H9 (cell line): ENCODE measurements around the gene AMER2. TPM values are rescaled to one million over a fixed set of nuclear protein-coding genes. Genes with fewer than 3 reads are reported as not detected.

Source experiments
- DNase-seq: peaks from one replicate; pipeline ENCODE4 v3.0.0-alpha.2; 2017
- H2AFZ ChIP-seq: one replicate; pipeline ENCODE4 v1.6.1; 2013; ENCODE audit warnings: mild to moderate bottlenecking, low read length, control low read depth, moderate library complexity
- H2AK5ac ChIP-seq: 2 replicates; pipeline ENCODE4 v1.6.1; 2013; ENCODE audit warnings: low read length, control low read depth, mixed read lengths; ENCODE audit not compliant: insufficient read length
- H2BK120ac ChIP-seq: one replicate; pipeline ENCODE4 v1.6.1; 2013; ENCODE audit warnings: low read depth, mild to moderate bottlenecking, low read length, control low read depth, inconsistent platforms; ENCODE audit not compliant: poor library complexity, severe bottlenecking
- H2BK12ac ChIP-seq: 2 replicates; pipeline ENCODE4 v1.6.1; 2013; ENCODE audit warnings: low read length, control low read depth, mixed read lengths, low read depth; ENCODE audit not compliant: insufficient read length
- H2BK15ac ChIP-seq: 2 replicates; pipeline ENCODE4 v1.6.1; 2013; ENCODE audit warnings: low read depth, low read length, control low read depth
- H2BK20ac ChIP-seq: one replicate; pipeline ENCODE4 v1.6.1; 2013; ENCODE audit warnings: low read depth, mild to moderate bottlenecking, low read length, control low read depth, inconsistent platforms; ENCODE audit not compliant: poor library complexity, severe bottlenecking
- H2BK5ac ChIP-seq: 2 replicates; pipeline ENCODE4 v1.6.1; 2013; ENCODE audit warnings: low read length, control low read depth, mixed read lengths; ENCODE audit not compliant: insufficient read length
- H3K14ac ChIP-seq: 2 replicates; pipeline ENCODE4 v1.6.1; 2013; ENCODE audit warnings: low read length, control low read depth; ENCODE audit not compliant: insufficient read depth
- H3K18ac ChIP-seq: 2 replicates; pipeline ENCODE4 v1.6.1; 2013; ENCODE audit warnings: low read depth, mild to moderate bottlenecking, mixed read lengths, low read length, control low read depth; ENCODE audit not compliant: insufficient read length
- H3K23ac ChIP-seq: 2 replicates; pipeline ENCODE4 v1.6.1; 2013; ENCODE audit warnings: low read length, control low read depth, mixed read lengths, low read depth; ENCODE audit not compliant: insufficient read length
- H3K23me2 ChIP-seq: 2 replicates; pipeline ENCODE4 v1.6.1; 2013; ENCODE audit warnings: low read depth, mild to moderate bottlenecking, mixed read lengths, low read length, control low read depth; ENCODE audit not compliant: insufficient read length, poor library complexity, severe bottlenecking
- H3K27ac ChIP-seq: 2 replicates; pipeline ENCODE4 v1.5.1; 2013; ENCODE audit warnings: low read length, control low read depth, mixed read lengths, low read depth; ENCODE audit not compliant: insufficient read length
- H3K27me3 ChIP-seq: 2 replicates; pipeline ENCODE4 v1.6.1; 2013; ENCODE audit warnings: low read length, control low read depth, inconsistent platforms; ENCODE audit not compliant: insufficient read depth
- H3K4ac ChIP-seq: 2 replicates; pipeline ENCODE4 v1.6.1; 2013; ENCODE audit warnings: low read depth, mild to moderate bottlenecking, control low read depth, inconsistent platforms, low read length, moderate library complexity
- H3K4me1 ChIP-seq: 2 replicates; pipeline ENCODE4 v1.6.1; 2013; ENCODE audit warnings: low read length, control low read depth, inconsistent platforms; ENCODE audit not compliant: insufficient read depth
- H3K4me2 ChIP-seq: 2 replicates; pipeline ENCODE4 v1.6.1; 2013; ENCODE audit warnings: low read length, control low read depth, mixed read lengths; ENCODE audit not compliant: insufficient read length, insufficient read depth
- H3K56ac ChIP-seq: 2 replicates; pipeline ENCODE4 v1.6.1; 2013; ENCODE audit warnings: low read depth, mild to moderate bottlenecking, mixed read lengths, low read length, control low read depth; ENCODE audit not compliant: insufficient read length
- H3K79me1 ChIP-seq: 2 replicates; pipeline ENCODE4 v1.6.1; 2013; ENCODE audit warnings: low read depth, mild to moderate bottlenecking, moderate library complexity, low read length, control low read depth, inconsistent platforms; ENCODE audit not compliant: insufficient read depth, poor library complexity, severe bottlenecking
- H3K79me2 ChIP-seq: 2 replicates; pipeline ENCODE4 v1.6.1; 2013; ENCODE audit warnings: low read length, control low read depth, inconsistent platforms; ENCODE audit not compliant: insufficient read depth
- H3K9ac ChIP-seq: 2 replicates; pipeline ENCODE4 v1.6.1; 2013; ENCODE audit warnings: low read length, control low read depth, mixed read lengths; ENCODE audit not compliant: insufficient read length; ENCODE audit errors: extremely low read depth
- H3K9me3 ChIP-seq: one replicate; pipeline ENCODE4 v1.6.1; 2013; ENCODE audit warnings: low read depth, low read length, inconsistent platforms; ENCODE audit not compliant: control insufficient read depth
- H3T11ph ChIP-seq: one replicate; pipeline ENCODE4 v1.6.1; 2013; ENCODE audit warnings: mild to moderate bottlenecking, low read length, control low read depth, inconsistent platforms
- H4K20me1 ChIP-seq: one replicate; pipeline ENCODE4 v1.6.1; 2013; ENCODE audit not compliant: control insufficient read depth, insufficient read length, insufficient read depth
- H4K5ac ChIP-seq: 2 replicates; pipeline ENCODE4 v1.6.1; 2013; ENCODE audit warnings: low read depth, mild to moderate bottlenecking, mixed read lengths, low read length, control low read depth; ENCODE audit not compliant: insufficient read length
- H4K8ac ChIP-seq: replicated peaks from 2 replicates; pipeline ENCODE4 v1.6.1; 2013; ENCODE audit warnings: low read length, control low read depth, mixed read lengths, low read depth; ENCODE audit not compliant: insufficient read length
- H4K91ac ChIP-seq: 2 replicates; pipeline ENCODE4 v1.6.1; 2013; ENCODE audit warnings: low read depth, mild to moderate bottlenecking, moderate library complexity, mixed read lengths, low read length, control low read depth; ENCODE audit not compliant: insufficient read length
- H3K27ac Mint-ChIP-seq, 3 experiments: 2 replicates in 2 of 3; 3 replicates in 1 of 3; pipeline ENCODE4 v1.8.0; 2020 to 2021; ENCODE audit warnings: mixed read lengths in 3 of 3, mild to moderate bottlenecking in 1 of 3, moderate library complexity in 1 of 3
- H3K27me3 Mint-ChIP-seq: 2 replicates; pipeline ENCODE4 v1.8.0; 2021; ENCODE audit warnings: low read depth, mild to moderate bottlenecking, moderate library complexity, mixed read lengths
- H3K36me3 Mint-ChIP-seq, 3 experiments: 2 replicates in 2 of 3; 3 replicates in 1 of 3; pipeline ENCODE4 v1.8.0; 2020 to 2021; ENCODE audit warnings: low read depth in 3 of 3, mixed read lengths in 3 of 3; ENCODE audit not compliant: insufficient read depth in 1 of 3
- H3K4me1 Mint-ChIP-seq, 2 experiments: 2 replicates each; pipeline ENCODE4 v1.8.0; 2020; ENCODE audit warnings: mixed read lengths in 2 of 2
- H3K4me3 Mint-ChIP-seq, 2 experiments: 2 replicates in 1 of 2; 3 replicates in 1 of 2; pipeline ENCODE4 v1.8.0; 2020 to 2021; ENCODE audit warnings: mild to moderate bottlenecking in 2 of 2, mixed read lengths in 2 of 2, moderate library complexity in 1 of 2
- H3K9me3 Mint-ChIP-seq, 2 experiments: 2 replicates in 1 of 2; 3 replicates in 1 of 2; pipeline ENCODE4 v1.8.0; 2020; ENCODE audit warnings: mild to moderate bottlenecking in 2 of 2, mixed read lengths in 2 of 2, moderate library complexity in 1 of 2
- WGBS: extraction: QIAGEN DNeasy Blood & Tissue Kit; methylation state at CpG from one replicate; pipeline ENCODE4 v1.1.7; 2013; ENCODE audit warnings: missing lambda C conversion rate, low lambda C conversion rate, mixed read lengths; ENCODE audit not compliant: insufficient read length; ENCODE audit errors: extremely low coverage; 5-methylcytosine and 5-hydroxymethylcytosine counted together
- total RNA-seq: library from RNA; stranded (reverse); gene quantifications from 2 replicates; pipeline ENCODE4 v1.2.1, GENCODE V29; 2021
- TF ChIP-seq, protein P1 (sequence below): fragments of 200-600 bp; sonication (generic); conservative IDR thresholded peaks from 3 replicates; pipeline ENCODE4 v1.8.0; 2021; ENCODE audit warnings: antibody characterized with exemption, mild to moderate bottlenecking

The AMER2 gene
- total RNA-seq, 1 experiment from 2014 or later: 0.02 TPM

DNA sequence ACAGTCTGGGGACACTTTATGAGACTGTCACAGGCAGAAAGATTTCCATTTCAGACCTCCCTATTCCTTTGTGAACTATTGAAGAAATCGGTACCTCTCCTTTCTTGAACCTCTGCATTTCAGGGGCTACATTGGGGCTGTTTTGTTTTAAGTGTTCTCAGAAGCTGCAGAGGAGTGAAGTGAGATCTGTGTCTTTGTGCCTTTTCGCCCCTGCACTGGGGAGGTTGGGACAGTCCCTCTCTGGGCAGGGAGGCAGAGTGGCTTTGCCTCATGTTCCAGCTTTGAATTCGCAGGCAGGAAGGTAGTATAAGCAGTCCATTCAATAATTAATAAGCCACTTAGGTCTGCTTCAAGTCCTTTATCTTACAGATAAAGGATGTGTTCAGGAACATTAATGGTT is 9.5 kb upstream of the AMER2 start:
- H3K36me3 Mint-ChIP-seq: peaks cover 0 to 2% (median 0%) of the 10 kb centered on the region in 3 experiments; a peak in 2 of 7 replicates

More for the DNA sequence above, 9.5 kb upstream of the AMER2 start:
- TF ChIP-seq, protein P1, sequence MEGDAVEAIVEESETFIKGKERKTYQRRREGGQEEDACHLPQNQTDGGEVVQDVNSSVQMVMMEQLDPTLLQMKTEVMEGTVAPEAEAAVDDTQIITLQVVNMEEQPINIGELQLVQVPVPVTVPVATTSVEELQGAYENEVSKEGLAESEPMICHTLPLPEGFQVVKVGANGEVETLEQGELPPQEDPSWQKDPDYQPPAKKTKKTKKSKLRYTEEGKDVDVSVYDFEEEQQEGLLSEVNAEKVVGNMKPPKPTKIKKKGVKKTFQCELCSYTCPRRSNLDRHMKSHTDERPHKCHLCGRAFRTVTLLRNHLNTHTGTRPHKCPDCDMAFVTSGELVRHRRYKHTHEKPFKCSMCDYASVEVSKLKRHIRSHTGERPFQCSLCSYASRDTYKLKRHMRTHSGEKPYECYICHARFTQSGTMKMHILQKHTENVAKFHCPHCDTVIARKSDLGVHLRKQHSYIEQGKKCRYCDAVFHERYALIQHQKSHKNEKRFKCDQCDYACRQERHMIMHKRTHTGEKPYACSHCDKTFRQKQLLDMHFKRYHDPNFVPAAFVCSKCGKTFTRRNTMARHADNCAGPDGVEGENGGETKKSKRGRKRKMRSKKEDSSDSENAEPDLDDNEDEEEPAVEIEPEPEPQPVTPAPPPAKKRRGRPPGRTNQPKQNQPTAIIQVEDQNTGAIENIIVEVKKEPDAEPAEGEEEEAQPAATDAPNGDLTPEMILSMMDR: no peak
- H4K20me1 ChIP-seq: no peaks in the 10 kb centered on the region
- no peak overlapping the region for H3K9ac ChIP-seq
- H3K4me2 ChIP-seq: no peak overlapping the region
- H2BK12ac ChIP-seq: no peak overlapping the region
- no CpG with 5 or more reads among the region's 3 CpGs for WGBS
- Mint-ChIP-seq H3K4me1 (peaks cover 14 to 17% of the 10 kb centered on the region in 2 experiments), H3K27ac (no peak overlapping the region), H3K4me3 (no peak overlapping the region), H3K9me3 (peaks cover 0 to 2% of the 10 kb centered on the region in 2 experiments; a peak in 2 of 5 replicates), H3K27me3 (peaks cover 13% of the 10 kb centered on the region)
- no peaks in the 10 kb centered on the region for H3K27me3 ChIP-seq
- no peak overlapping the region for H4K91ac ChIP-seq
- H2AFZ ChIP-seq: no peak overlapping the region
- no peak overlapping the region for H3K4ac ChIP-seq
- no peak overlapping the region for H3K14ac ChIP-seq
- H4K5ac ChIP-seq: no peak overlapping the region
- H3T11ph ChIP-seq: no peak overlapping the region
- H3K23me2 ChIP-seq: no peaks in the 10 kb centered on the region
- H2BK15ac ChIP-seq: no peak overlapping the region
- no peak overlapping the region for H4K8ac ChIP-seq
- no peak for DNase-seq
- no peaks in the 10 kb centered on the region for H3K9me3 ChIP-seq
- no peak overlapping the region for H2BK5ac ChIP-seq
- H2BK120ac ChIP-seq: no peak overlapping the region
- peaks cover 3% of the 10 kb centered on the region; the same call in 1 of the 2 replicates for H3K4me1 ChIP-seq
- no peak overlapping the region for H2AK5ac ChIP-seq
- no peak overlapping the region for H2BK20ac ChIP-seq
- no peak overlapping the region for H3K27ac ChIP-seq
- H3K79me1 ChIP-seq: no peaks in the 10 kb centered on the region
- H3K56ac ChIP-seq: no peak overlapping the region
- no peak overlapping the region for H3K18ac ChIP-seq
- H3K23ac ChIP-seq: no peak overlapping the region
- H3K79me2 ChIP-seq: no peaks in the 10 kb centered on the region
